ENCODE results near the gene HMOX2. TPM values are rescaled to one million over a fixed set of nuclear protein-coding genes. Genes with fewer than 3 reads are reported as not detected.

The HMOX2 gene
- total RNA-seq, 1 donor from 2014 or later, result 46.4 TPM

GRCh38 chr16:4433228-4433627, 43.0 kb upstream of the HMOX2 start:
- Mint-ChIP-seq H3K4me3 (ENCODE audit: unreplicated experiment) (no peak overlapping the region), H3K27me3 (ENCODE audit: low read depth) (no peaks in the 10 kb centered on the region), H3K9me3 (ENCODE audit: low read depth) (no peaks in the 10 kb centered on the region), H3K27ac (ENCODE audit: unreplicated experiment) (no peak overlapping the region), H3K36me3 (ENCODE audit: low read depth) (peaks cover 21% of the 10 kb centered on the region), H3K4me1 (ENCODE audit: low read depth) (peaks cover 3% of the 10 kb centered on the region)
- TF ChIP-seq CTCF (IDR thresholded peaks at IDR 0.05), result no peak
- DNase-seq (ENCODE audit: low spot score), result no peak

GRCh38 chr16:4433914-4434787, 42.0 kb upstream of the HMOX2 start:
- no peak overlapping the region for H3K4me3 Mint-ChIP-seq (ENCODE audit: unreplicated experiment)
- no peak overlapping the region for H3K27ac Mint-ChIP-seq (ENCODE audit: unreplicated experiment)
- TF ChIP-seq CTCF (IDR thresholded peaks at IDR 0.05), result no peak
- H3K9me3 Mint-ChIP-seq (ENCODE audit: low read depth), result no peaks in the 10 kb centered on the region
- H3K36me3 Mint-ChIP-seq (ENCODE audit: low read depth), result peaks cover 21% of the 10 kb centered on the region
- no peaks in the 10 kb centered on the region for H3K27me3 Mint-ChIP-seq (ENCODE audit: low read depth)
- no peaks in the 10 kb centered on the region for H3K4me1 Mint-ChIP-seq (ENCODE audit: low read depth)
- DNase-seq (ENCODE audit: low spot score), result no peak

- H3K9me3 Mint-ChIP-seq (ENCODE audit: low read depth), result no peaks in the 10 kb centered on the region
- H3K4me3 Mint-ChIP-seq (ENCODE audit: unreplicated experiment), result no peak overlapping the region
- no peaks in the 10 kb centered on the region for H3K4me1 Mint-ChIP-seq (ENCODE audit: low read depth)
- no peak for DNase-seq (ENCODE audit: low spot score)
- TF ChIP-seq CTCF (IDR thresholded peaks at IDR 0.05), result no peak
- H3K27ac Mint-ChIP-seq (ENCODE audit: unreplicated experiment), result peak overlapping the region; percentile 63
- H3K27me3 Mint-ChIP-seq (ENCODE audit: low read depth), result no peaks in the 10 kb centered on the region
- peaks cover 21% of the 10 kb centered on the region for H3K36me3 Mint-ChIP-seq (ENCODE audit: low read depth)
Measured at GRCh38 chr16:4435337-4436067, 40.7 kb upstream of the HMOX2 start.

- H3K4me1 Mint-ChIP-seq (ENCODE audit: low read depth), result no peaks in the 10 kb centered on the region
- peaks cover 31% of the 10 kb centered on the region for H3K36me3 Mint-ChIP-seq (ENCODE audit: low read depth)
- H3K27me3 Mint-ChIP-seq (ENCODE audit: low read depth), result no peaks in the 10 kb centered on the region
- no peak for TF ChIP-seq CTCF (IDR thresholded peaks at IDR 0.05)
- no peak for DNase-seq (ENCODE audit: low spot score)
- no peak overlapping the region for H3K27ac Mint-ChIP-seq (ENCODE audit: unreplicated experiment)
- no peak overlapping the region for H3K4me3 Mint-ChIP-seq (ENCODE audit: unreplicated experiment)
- H3K9me3 Mint-ChIP-seq (ENCODE audit: low read depth), result no peaks in the 10 kb centered on the region
Measured at GRCh38 chr16:4437366-4437765, 38.8 kb upstream of the HMOX2 start.

GRCh38 chr16:4442371-4442770, 33.8 kb upstream of the HMOX2 start:
- Mint-ChIP-seq H3K27ac (ENCODE audit: unreplicated experiment) (no peak overlapping the region), H3K9me3 (ENCODE audit: low read depth) (no peaks in the 10 kb centered on the region), H3K4me1 (ENCODE audit: low read depth) (no peaks in the 10 kb centered on the region), H3K27me3 (ENCODE audit: low read depth) (no peaks in the 10 kb centered on the region), H3K4me3 (ENCODE audit: unreplicated experiment) (no peak overlapping the region), H3K36me3 (ENCODE audit: low read depth) (peaks cover 43% of the 10 kb centered on the region)
- no peak for TF ChIP-seq CTCF (IDR thresholded peaks at IDR 0.05)
- no peak for DNase-seq (ENCODE audit: low spot score)

Data from chondrocyte (in vitro differentiated cells).